Mesodermal cell (in vitro differentiated cells): ENCODE data around the gene LARGE1.

ENCODE experiments used
- H3K27ac ChIP-seq: 2 replicates; pipeline ENCODE4 v1.7.0; 2013; ENCODE audit warnings: mild to moderate bottlenecking, low read depth, low read length, moderate library complexity; ENCODE audit not compliant: severe bottlenecking
- H3K36me3 ChIP-seq: 2 replicates; pipeline ENCODE4 v1.7.1; 2013; ENCODE audit warnings: mild to moderate bottlenecking, low read length, moderate library complexity; ENCODE audit not compliant: control insufficient read depth, insufficient read depth
- H3K4me1 ChIP-seq: one replicate; pipeline ENCODE4 v1.7.1; 2013; ENCODE audit warnings: mild to moderate bottlenecking, low read length; ENCODE audit not compliant: insufficient read depth, control insufficient read depth, poor library complexity, severe bottlenecking
- H3K4me3 ChIP-seq: 2 replicates; pipeline ENCODE4 v1.7.0; 2013; ENCODE audit warnings: low read length, control low read depth, mild to moderate bottlenecking; ENCODE audit not compliant: insufficient read depth, poor library complexity, severe bottlenecking; ENCODE audit errors: extremely low read depth
- H3K9me3 ChIP-seq: 2 replicates; pipeline ENCODE4 v1.7.1; 2013; ENCODE audit warnings: mild to moderate bottlenecking, low read length, moderate library complexity; ENCODE audit not compliant: control insufficient read depth
- WGBS, 2 experiments: methylation state at CpG; one replicate each; pipeline ENCODE4 v1.1.5; 2013; ENCODE audit warnings: missing lambda C conversion rate in 2 of 2; ENCODE audit not compliant: insufficient coverage in 2 of 2; 5-methylcytosine and 5-hydroxymethylcytosine counted together

The LARGE1 gene

GRCh38 chr22:33886696-33887095 lies 33.6 kb downstream of the LARGE1 start:
- 85 to 90% methylated on average over 3 of the region's 5 CpGs for WGBS, 2 experiments

GRCh38 chr22:33884829-33885228 lies 35.4 kb downstream of the LARGE1 start:
- H3K27ac ChIP-seq: no peak overlapping the region
- H3K4me3 ChIP-seq: no peak overlapping the region
- 95 to 98% methylated on average over 6 of the region's 7 CpGs for WGBS, 2 experiments
- peaks cover under 1% of the 10 kb centered on the region for H3K36me3 ChIP-seq
- H3K9me3 ChIP-seq: no peaks in the 10 kb centered on the region
- H3K4me1 ChIP-seq: peaks cover 7% of the 10 kb centered on the region

More at GRCh38 chr22:33886696-33887095, 33.6 kb downstream of the LARGE1 start:
- H3K4me1 ChIP-seq: peaks cover 7% of the 10 kb centered on the region
- no peak overlapping the region for H3K27ac ChIP-seq
- no peaks in the 10 kb centered on the region for H3K9me3 ChIP-seq
- peaks cover 3% of the 10 kb centered on the region for H3K36me3 ChIP-seq
- no peak overlapping the region for H3K4me3 ChIP-seq

GRCh38 chr22:33883961-33884808 lies 36.1 kb downstream of the LARGE1 start:
- H3K27ac ChIP-seq: no peak overlapping the region
- WGBS, 2 experiments: 92 to 94% methylated on average over 16 to 17 of the region's 19 CpGs

GRCh38 chr22:33883561-33883960 lies 36.7 kb downstream of the LARGE1 start:
- Histone ChIP-seq H3K36me3 (no peaks in the 10 kb centered on the region), H3K9me3 (no peaks in the 10 kb centered on the region), H3K4me3 (no peak overlapping the region), H3K4me1 (peaks cover 7% of the 10 kb centered on the region), H3K27ac (no peak overlapping the region)
- WGBS, 2 experiments: 66 to 71% methylated on average over 5 to 6 of the region's 6 CpGs

More at GRCh38 chr22:33883961-33884808, 36.1 kb downstream of the LARGE1 start:
- H3K36me3 ChIP-seq: no peaks in the 10 kb centered on the region
- H3K4me3 ChIP-seq: no peak overlapping the region
- H3K4me1 ChIP-seq: peaks cover 7% of the 10 kb centered on the region
- no peaks in the 10 kb centered on the region for H3K9me3 ChIP-seq

- H3K4me3 ChIP-seq: no peak overlapping the region
- H3K9me3 ChIP-seq: no peaks in the 10 kb centered on the region
- no peak overlapping the region for H3K27ac ChIP-seq
- H3K36me3 ChIP-seq: no peaks in the 10 kb centered on the region
- H3K4me1 ChIP-seq: peaks cover 7% of the 10 kb centered on the region
- 95 to 100% methylated on average over 4 of the region's 6 CpGs for WGBS, 2 experiments
Observed at GRCh38 chr22:33882991-33883390, 37.3 kb downstream of the LARGE1 start.

GRCh38 chr22:33880986-33881385 lies 39.3 kb downstream of the LARGE1 start:
- peaks cover 7% of the 10 kb centered on the region for H3K4me1 ChIP-seq

GRCh38 chr22:33879796-33880195 lies 40.5 kb downstream of the LARGE1 start:
- no peak overlapping the region for H3K27ac ChIP-seq
- no peaks in the 10 kb centered on the region for H3K9me3 ChIP-seq
- peaks cover 7% of the 10 kb centered on the region for H3K4me1 ChIP-seq
- H3K36me3 ChIP-seq: no peaks in the 10 kb centered on the region
- 81 to 83% methylated on average over 2 to 4 of the region's 4 CpGs for whole genome bisulfite sequencing, 2 experiments
- no peak overlapping the region for H3K4me3 ChIP-seq

More at GRCh38 chr22:33880986-33881385, 39.3 kb downstream of the LARGE1 start:
- Histone ChIP-seq H3K4me3 (no peak overlapping the region), H3K36me3 (no peaks in the 10 kb centered on the region), H3K27ac (no peak overlapping the region), H3K9me3 (no peaks in the 10 kb centered on the region)
- WGBS, 2 experiments: 90 to 96% methylated on average over 9 to 10 of the region's 11 CpGs

- Histone ChIP-seq H3K36me3 (no peaks in the 10 kb centered on the region), H3K4me1 (peaks cover 5% of the 10 kb centered on the region), H3K27ac (no peak overlapping the region), H3K4me3 (no peak overlapping the region), H3K9me3 (no peaks in the 10 kb centered on the region)
- WGBS, 2 experiments: 76 to 87% methylated on average over 6 of the region's 6 CpGs
Observed at GRCh38 chr22:33875316-33875715, 45.0 kb downstream of the LARGE1 start.

GRCh38 chr22:33874206-33874605 lies 46.1 kb downstream of the LARGE1 start:
- H3K4me1 ChIP-seq: peaks cover 10% of the 10 kb centered on the region
- no peaks in the 10 kb centered on the region for H3K9me3 ChIP-seq
- no peak overlapping the region for H3K4me3 ChIP-seq
- no peak overlapping the region for H3K27ac ChIP-seq
- 69 to 70% methylated on average over 2 to 3 of the region's 7 CpGs for WGBS, 2 experiments
- H3K36me3 ChIP-seq: no peaks in the 10 kb centered on the region

- no peaks in the 10 kb centered on the region for H3K9me3 ChIP-seq
- no peak overlapping the region for H3K27ac ChIP-seq
- 63 to 72% methylated on average over 2 of the region's 2 CpGs for WGBS, 2 experiments
- peaks cover 10% of the 10 kb centered on the region for H3K4me1 ChIP-seq
- no peak overlapping the region for H3K4me3 ChIP-seq
- no peaks in the 10 kb centered on the region for H3K36me3 ChIP-seq
Observed at GRCh38 chr22:33873666-33874065, 46.6 kb downstream of the LARGE1 start.

- 78 to 91% methylated on average over 9 to 14 of the region's 14 CpGs for WGBS, 2 experiments
- no peak overlapping the region for H3K27ac ChIP-seq
Observed at GRCh38 chr22:33873186-33873585, 47.1 kb downstream of the LARGE1 start.

More at GRCh38 chr22:33873186-33873585, 47.1 kb downstream of the LARGE1 start:
- no peak overlapping the region for H3K4me3 ChIP-seq
- H3K4me1 ChIP-seq: peaks cover 10% of the 10 kb centered on the region
- no peaks in the 10 kb centered on the region for H3K9me3 ChIP-seq
- H3K36me3 ChIP-seq: no peaks in the 10 kb centered on the region
